Measurements from ENCODE around the gene ATP10A. TPM values are rescaled to one million over a fixed set of nuclear protein-coding genes. Genes with fewer than 3 reads are reported as not detected.

The ATP10A gene
- total RNA-seq, 1 donor from 2014 or later: not detected

DNA sequence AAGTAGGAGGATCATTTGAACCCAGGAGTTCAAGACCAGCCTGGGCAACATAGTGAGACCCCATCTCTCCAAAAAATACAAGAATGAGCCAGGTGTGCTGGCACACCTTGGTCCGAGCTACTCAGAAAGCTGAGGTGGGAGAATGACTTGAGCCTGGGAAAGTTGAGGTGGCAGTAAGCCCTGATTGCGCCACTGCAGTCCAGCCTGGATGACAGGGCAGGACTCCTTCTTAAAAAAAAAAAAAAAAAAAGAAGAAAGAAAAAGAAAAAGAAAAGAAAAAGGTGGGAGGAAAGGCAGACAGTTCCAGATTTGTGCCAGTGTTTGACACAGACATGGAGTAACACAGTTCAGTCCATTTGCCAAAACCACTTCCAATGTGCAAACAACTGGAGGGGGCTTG, 75.7 kb downstream of the ATP10A start:
- ATAC-seq (ENCODE audit: low read depth) (no peak), DNase-seq (no peak)
- Mint-ChIP-seq H3K4me3 (no peak overlapping the region), H3K36me3 (ENCODE audit: low read depth) (no peaks in the 10 kb centered on the region), H3K27ac (no peak overlapping the region), H3K27me3 (peaks cover 12% of the 10 kb centered on the region), H3K9me3 (no peaks in the 10 kb centered on the region), H3K4me1 (peaks cover 4% of the 10 kb centered on the region)
- ChIA-PET CTCF (no interaction called here), POLR2A (no interaction called here)
- intact Hi-C loops (cut with micrococcal nuclease): no loop called here
- TF ChIP-seq, protein P1, sequence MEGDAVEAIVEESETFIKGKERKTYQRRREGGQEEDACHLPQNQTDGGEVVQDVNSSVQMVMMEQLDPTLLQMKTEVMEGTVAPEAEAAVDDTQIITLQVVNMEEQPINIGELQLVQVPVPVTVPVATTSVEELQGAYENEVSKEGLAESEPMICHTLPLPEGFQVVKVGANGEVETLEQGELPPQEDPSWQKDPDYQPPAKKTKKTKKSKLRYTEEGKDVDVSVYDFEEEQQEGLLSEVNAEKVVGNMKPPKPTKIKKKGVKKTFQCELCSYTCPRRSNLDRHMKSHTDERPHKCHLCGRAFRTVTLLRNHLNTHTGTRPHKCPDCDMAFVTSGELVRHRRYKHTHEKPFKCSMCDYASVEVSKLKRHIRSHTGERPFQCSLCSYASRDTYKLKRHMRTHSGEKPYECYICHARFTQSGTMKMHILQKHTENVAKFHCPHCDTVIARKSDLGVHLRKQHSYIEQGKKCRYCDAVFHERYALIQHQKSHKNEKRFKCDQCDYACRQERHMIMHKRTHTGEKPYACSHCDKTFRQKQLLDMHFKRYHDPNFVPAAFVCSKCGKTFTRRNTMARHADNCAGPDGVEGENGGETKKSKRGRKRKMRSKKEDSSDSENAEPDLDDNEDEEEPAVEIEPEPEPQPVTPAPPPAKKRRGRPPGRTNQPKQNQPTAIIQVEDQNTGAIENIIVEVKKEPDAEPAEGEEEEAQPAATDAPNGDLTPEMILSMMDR (IDR thresholded peaks at IDR 0.05): no peak

DNA sequence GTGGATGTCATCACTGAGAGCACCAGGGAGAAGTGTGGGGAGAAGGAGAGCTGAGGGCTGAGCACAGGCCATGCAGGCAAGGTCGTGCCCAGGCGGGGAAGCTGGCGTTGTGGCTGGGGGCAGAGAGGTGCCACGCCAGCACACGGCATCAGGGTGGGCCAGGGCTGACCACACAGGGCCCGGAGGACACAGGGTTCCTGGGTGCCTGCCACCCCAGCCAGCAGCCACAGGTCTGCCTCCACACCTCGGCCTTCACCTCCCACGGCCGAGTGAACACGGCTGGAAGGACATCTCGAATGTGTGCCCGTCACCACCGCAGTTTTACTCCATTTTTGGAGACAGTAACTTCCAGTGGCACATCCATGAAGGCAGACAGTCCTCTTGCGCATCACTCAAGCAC, 77.1 kb downstream of the ATP10A start:
- ChIA-PET CTCF (no interaction called here), POLR2A (no interaction called here)
- Mint-ChIP-seq H3K27ac (no peak overlapping the region), H3K27me3 (peaks cover 15% of the 10 kb centered on the region), H3K9me3 (no peaks in the 10 kb centered on the region), H3K36me3 (ENCODE audit: low read depth) (no peaks in the 10 kb centered on the region), H3K4me1 (peaks cover 3% of the 10 kb centered on the region), H3K4me3 (no peak overlapping the region)
- TF ChIP-seq, protein P1 (IDR thresholded peaks at IDR 0.05): no peak
- DNase-seq (no peak), ATAC-seq (ENCODE audit: low read depth) (no peak)
- intact Hi-C loops (cut with micrococcal nuclease): no loop called here

DNA sequence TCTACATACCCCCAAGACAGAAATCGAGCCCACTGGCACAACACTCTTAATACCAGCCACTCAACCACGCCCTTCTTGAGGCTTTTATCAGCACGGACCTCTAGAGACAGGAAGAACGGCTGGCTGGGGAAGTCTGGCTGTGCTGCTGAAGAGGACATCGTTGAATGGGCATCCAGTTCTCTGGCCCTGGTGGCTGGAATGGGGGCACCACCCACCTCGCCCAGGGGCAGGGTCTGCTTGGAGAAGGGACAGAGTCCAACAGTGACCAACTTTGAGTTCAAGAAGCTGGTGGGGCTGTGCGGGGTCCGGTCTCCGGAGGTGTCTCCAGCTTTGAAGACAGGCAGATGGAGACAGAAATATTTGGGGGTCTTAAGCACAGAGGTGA, 77.5 kb downstream of the ATP10A start:
- TF ChIP-seq, protein P1 (IDR thresholded peaks at IDR 0.05): no peak
- ChIA-PET CTCF (no interaction called here), POLR2A (no interaction called here)
- H3K36me3 Mint-ChIP-seq (ENCODE audit: low read depth): no peaks in the 10 kb centered on the region
- peaks cover 3% of the 10 kb centered on the region for H3K4me1 Mint-ChIP-seq
- DNase-seq (no peak), ATAC-seq (ENCODE audit: low read depth) (no peak)
- H3K27me3 Mint-ChIP-seq: peaks cover 15% of the 10 kb centered on the region
- H3K27ac Mint-ChIP-seq: no peak overlapping the region
- H3K9me3 Mint-ChIP-seq: no peaks in the 10 kb centered on the region
- intact Hi-C loops (cut with micrococcal nuclease): no loop called here
- no peak overlapping the region for H3K4me3 Mint-ChIP-seq

DNA sequence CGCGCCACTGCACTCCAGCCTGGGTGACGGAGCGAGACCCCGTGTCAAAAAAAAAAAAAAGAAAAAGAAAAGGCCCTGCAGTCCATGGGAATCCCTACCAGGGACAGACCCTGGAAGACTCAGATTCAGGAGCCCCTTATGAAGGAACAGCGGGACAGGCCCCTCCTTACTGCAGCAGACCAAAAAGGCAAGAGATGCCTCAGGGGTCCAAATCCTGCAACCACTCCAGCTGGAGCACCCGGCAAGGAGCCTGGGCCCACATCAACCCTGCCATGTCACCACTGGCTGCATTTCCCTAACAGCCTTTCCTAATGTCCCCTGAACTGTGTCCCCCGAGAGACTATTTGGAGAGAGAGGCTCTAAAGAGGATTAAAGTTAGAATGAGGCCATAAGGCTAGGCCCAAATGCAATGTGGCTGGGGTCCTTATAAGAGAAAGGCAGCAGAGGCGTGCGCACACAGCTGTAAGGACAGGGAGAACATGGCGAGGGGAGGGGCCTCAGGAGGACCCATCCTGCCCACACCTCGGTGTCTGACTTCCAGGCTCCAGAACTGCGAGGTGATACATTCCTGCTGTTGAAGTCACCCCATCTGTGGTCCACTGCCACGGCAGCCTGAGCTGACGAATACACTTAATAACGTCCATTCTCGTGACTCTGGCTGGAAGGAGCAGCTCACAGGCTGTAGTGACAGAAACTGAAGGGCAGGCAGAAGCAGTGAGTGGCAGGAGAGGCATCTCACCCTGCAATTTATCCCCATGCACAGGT, 78.1 kb downstream of the ATP10A start:
- TF ChIP-seq, protein P1 (IDR thresholded peaks at IDR 0.05): no peak
- ChIA-PET CTCF (no interaction called here), POLR2A (no interaction called here)
- H3K36me3 Mint-ChIP-seq (ENCODE audit: low read depth): no peaks in the 10 kb centered on the region
- ATAC-seq (ENCODE audit: low read depth) (no peak), DNase-seq (no peak)
- no peak overlapping the region for H3K27ac Mint-ChIP-seq
- peaks cover 14% of the 10 kb centered on the region for H3K27me3 Mint-ChIP-seq
- intact Hi-C loops (cut with micrococcal nuclease): no loop called here
- H3K4me1 Mint-ChIP-seq: peaks cover 3% of the 10 kb centered on the region
- H3K9me3 Mint-ChIP-seq: no peaks in the 10 kb centered on the region
- no peak overlapping the region for H3K4me3 Mint-ChIP-seq

DNA sequence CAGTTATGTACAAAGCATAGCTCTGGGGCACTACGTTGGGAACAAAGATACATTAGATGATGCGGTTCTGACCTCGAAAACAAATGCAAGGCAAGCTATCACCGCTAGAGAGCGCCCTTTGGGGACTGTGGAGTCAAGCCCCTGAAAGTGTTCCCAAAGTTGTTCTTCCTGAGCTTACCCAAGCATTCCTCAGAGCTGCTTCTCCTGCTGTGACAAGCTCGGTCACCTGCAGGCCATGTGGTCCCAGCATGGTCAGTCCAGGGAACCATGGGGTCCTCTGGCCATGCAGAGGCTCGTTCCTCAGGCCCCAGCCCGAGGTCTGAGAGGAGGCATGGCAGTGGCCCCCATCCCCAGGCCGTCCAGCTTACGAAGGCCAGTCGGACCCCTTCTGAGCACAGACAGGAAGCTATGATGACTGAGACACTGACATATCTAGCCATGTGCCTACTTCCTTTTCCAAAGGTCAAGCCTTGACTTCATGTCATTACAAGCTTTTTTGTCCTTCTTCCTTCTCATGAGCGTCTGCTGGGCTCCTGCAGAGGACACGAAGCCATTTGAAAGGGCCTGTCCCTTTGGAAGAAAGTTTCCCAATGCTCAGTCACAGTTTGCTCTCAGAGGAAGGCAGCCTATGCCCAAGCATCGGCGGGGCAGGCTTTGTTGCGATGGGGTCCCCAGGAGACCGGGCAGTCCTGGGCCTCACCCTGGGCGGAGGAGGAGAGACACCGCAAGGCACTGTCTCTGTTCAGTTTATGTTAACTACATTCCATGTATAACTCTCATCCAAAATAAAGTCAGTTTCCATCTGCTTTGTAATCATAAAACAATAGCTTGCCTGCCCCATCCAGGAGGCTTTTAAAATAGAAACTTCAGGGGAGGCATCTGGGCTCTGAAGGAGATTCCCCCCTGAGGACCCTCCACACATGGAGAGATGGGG, 79.3 kb downstream of the ATP10A start:
- H3K27ac Mint-ChIP-seq: no peak overlapping the region
- intact Hi-C loops (cut with micrococcal nuclease): no loop called here

More for the DNA sequence above, 79.3 kb downstream of the ATP10A start:
- H3K36me3 Mint-ChIP-seq (ENCODE audit: low read depth): no peaks in the 10 kb centered on the region
- H3K4me1 Mint-ChIP-seq: peaks cover 7% of the 10 kb centered on the region
- peaks cover 15% of the 10 kb centered on the region for H3K27me3 Mint-ChIP-seq
- TF ChIP-seq, protein P1 (IDR thresholded peaks at IDR 0.05): no peak
- ChIA-PET POLR2A (no interaction called here), CTCF (interaction anchor here (1.4 kb wide), 1 partner anchor 152 kb away, joined by 3 read pairs; no protein-coding TSS in a partner anchor)
- no peak for ATAC-seq (ENCODE audit: low read depth)
- H3K4me3 Mint-ChIP-seq: no peak overlapping the region
- H3K9me3 Mint-ChIP-seq: no peaks in the 10 kb centered on the region
- DNase-seq: no peak

All from activated B cell treated with CpG ODN at 0.5 μM for 24 hours (primary cell).